Small intestine (tissue), 7 donors: ENCODE measurements around the gene ANKUB1. TPM values are rescaled to one million over a fixed set of nuclear protein-coding genes. Genes with fewer than 3 reads are reported as not detected.
A peak's percentile ranks its signal among the peaks of the same experiment; 100 is the strongest.

Experiments
- DNase-seq, 2 donors: peaks; one replicate each; pipeline versions ENCODE4 v3.0.0 to v3.0.0-alpha.2; 2013
- FAIRE-seq: peaks from 2 replicates; lab custom pipeline; 2012; peaks lifted over from hg19 to GRCh38; lab: Jason Lieb, UNC
- H3K27ac ChIP-seq, 3 donors: one replicate each; pipeline ENCODE4 v1.5.1; 2013; ENCODE audit warnings: low read length in 2 of 3, mild to moderate bottlenecking in 2 of 3, control low read depth in 1 of 3, inconsistent platforms in 1 of 3, low read depth in 1 of 3, moderate library complexity in 1 of 3
- H3K27me3 ChIP-seq, 3 donors: one replicate each; pipeline ENCODE4 v1.6.1; 2013; ENCODE audit warnings: low read length in 3 of 3, inconsistent platforms in 1 of 3; ENCODE audit not compliant: control insufficient read depth in 3 of 3, insufficient read depth in 3 of 3
- H3K36me3 ChIP-seq, 3 donors: one replicate each; pipeline ENCODE4 v1.6.1; 2013; ENCODE audit warnings: low read length in 3 of 3, inconsistent platforms in 1 of 3, low read depth in 1 of 3, mild to moderate bottlenecking in 1 of 3, moderate library complexity in 1 of 3; ENCODE audit not compliant: control insufficient read depth in 3 of 3, insufficient read depth in 2 of 3
- H3K4me1 ChIP-seq, 3 donors: one replicate each; pipeline ENCODE4 v1.6.1; 2013; ENCODE audit warnings: low read length in 2 of 3, inconsistent platforms in 1 of 3, low read depth in 1 of 3, mild to moderate bottlenecking in 1 of 3, moderate library complexity in 1 of 3; ENCODE audit not compliant: control insufficient read depth in 3 of 3, insufficient read depth in 2 of 3
- H3K4me3 ChIP-seq, 3 donors: one replicate each; pipeline ENCODE4 v1.5.1; 2013; ENCODE audit warnings: low read length in 3 of 3, control low read depth in 1 of 3, inconsistent platforms in 1 of 3, low read depth in 1 of 3, mild to moderate bottlenecking in 1 of 3, moderate library complexity in 1 of 3
- H3K9me3 ChIP-seq, 2 donors: one replicate each; pipeline ENCODE4 v1.6.1; 2013; ENCODE audit warnings: low read depth in 1 of 2, low read length in 1 of 2; ENCODE audit not compliant: control insufficient read depth in 2 of 2, insufficient read depth in 1 of 2
- WGBS, 3 donors: extraction: QIAGEN DNeasy Blood & Tissue Kit; methylation state at CpG; one replicate each; pipeline ENCODE4 v1.1.7; 2013; 5-methylcytosine and 5-hydroxymethylcytosine counted together
- polyA plus RNA-seq, 4 donors: library from polyadenylated mRNA; stranded (reverse) in 3 of 4; unstranded in 1 of 4; fragments of 200-250 nt in 3 of 4; fragments of 120-200 nt in 1 of 4; gene quantifications; one replicate each; pipeline versions ENCODE4 v1.2.1 to v1.2.3, GENCODE V29; 2013
- donor health status: healthy with polysubstance abuse.
- donor health status: control.
- donor health status: control.
- donor health status: Bipolar disorder and iron deficiency.
- donor health status: healthy.

ANKUB1 gene
- polyA plus RNA-seq, 4 donors = 0.09 TPM; not detected in 3

GRCh38 chr3:149723781-149724180 is 68.6 kb downstream of the ANKUB1 start:
- no peaks in the 10 kb centered on the region for H3K27me3 ChIP-seq
- H3K4me1 ChIP-seq = no peaks in the 10 kb centered on the region
- H3K36me3 ChIP-seq = no peaks in the 10 kb centered on the region
- no peak for FAIRE-seq
- no peak for DNase-seq
- H3K4me3 ChIP-seq = no peak overlapping the region
- no peak overlapping the region for H3K27ac ChIP-seq
- H3K9me3 ChIP-seq = no peaks in the 10 kb centered on the region

DNA sequence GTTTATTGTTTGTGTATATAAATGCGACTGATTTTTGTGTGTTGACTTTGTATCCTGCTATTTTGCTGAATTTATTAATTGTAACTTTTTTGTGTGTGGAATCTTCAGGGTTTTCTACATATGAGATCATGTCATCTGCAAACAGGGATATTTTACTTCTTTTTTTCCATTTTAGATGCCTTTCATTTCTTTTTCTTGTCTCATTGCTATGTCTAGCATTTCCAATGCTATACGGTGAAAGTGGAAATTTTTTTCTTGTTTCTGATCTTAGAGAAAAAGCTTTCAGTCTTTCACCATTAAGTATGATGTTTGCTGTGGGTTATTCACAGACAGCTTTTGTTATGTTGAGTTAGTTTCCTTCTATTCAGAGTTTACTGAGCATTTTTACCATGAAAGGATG is 71.4 kb downstream of the ANKUB1 start:
- H3K27ac ChIP-seq = no peak overlapping the region
- no peaks in the 10 kb centered on the region for H3K36me3 ChIP-seq
- DNase-seq (no peak), FAIRE-seq (no peak)
- H3K27me3 ChIP-seq = no peaks in the 10 kb centered on the region
- H3K9me3 ChIP-seq = no peaks in the 10 kb centered on the region
- H3K4me1 ChIP-seq = no peaks in the 10 kb centered on the region
- WGBS, 3 donors = 90 to 99% (median 93%) methylated on average over 2 of the region's 2 CpGs
- H3K4me3 ChIP-seq = no peak overlapping the region

DNA sequence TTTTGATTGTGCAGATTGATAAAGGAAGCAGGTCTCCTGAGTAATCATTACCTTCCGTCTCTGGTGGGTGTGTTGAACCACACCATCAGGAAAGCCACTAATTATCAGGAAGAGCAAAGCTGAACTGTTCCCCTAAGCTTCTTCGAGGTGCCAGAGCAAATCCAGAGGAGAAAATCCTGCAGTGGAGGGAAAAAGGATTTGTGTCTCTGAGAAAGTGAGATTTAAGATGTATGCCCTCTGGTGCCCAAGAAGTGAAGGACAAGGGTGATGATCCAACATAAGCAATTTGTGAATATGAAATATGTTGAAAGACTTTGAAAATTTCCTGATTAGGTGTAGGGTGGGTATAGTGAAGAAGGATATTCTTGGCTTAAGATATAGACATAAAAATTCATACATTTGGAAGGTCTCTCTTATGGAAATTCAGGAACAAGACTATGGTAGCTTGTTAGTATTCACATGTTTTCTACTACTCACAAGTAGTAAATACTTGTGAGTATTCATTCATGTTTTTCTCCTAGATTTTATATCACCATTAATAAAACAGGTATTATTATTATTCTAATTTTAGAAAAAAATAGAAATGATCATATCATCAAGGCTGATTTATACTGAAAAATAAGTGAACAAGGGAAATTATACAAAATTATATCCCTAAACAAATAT is 74.8 kb downstream of the ANKUB1 start:
- FAIRE-seq (peak; percentile 5), DNase-seq (peak; percentile 63 to 72)
- WGBS, 3 donors = 1 to 15% (median 12%) methylated on average over 2 of the region's 2 CpGs
- no peak overlapping the region for H3K27ac ChIP-seq
- H3K4me1 ChIP-seq = no peaks in the 10 kb centered on the region
- H3K9me3 ChIP-seq = no peaks in the 10 kb centered on the region
- H3K27me3 ChIP-seq = no peaks in the 10 kb centered on the region
- H3K36me3 ChIP-seq = no peaks in the 10 kb centered on the region
- peak overlapping the region in 1 of 3 donors; percentile 2 for H3K4me3 ChIP-seq

- FAIRE-seq = no peak
- Histone ChIP-seq H3K36me3 (no peaks in the 10 kb centered on the region), H3K27ac (no peak overlapping the region), H3K27me3 (no peaks in the 10 kb centered on the region), H3K9me3 (no peaks in the 10 kb centered on the region), H3K4me1 (no peaks in the 10 kb centered on the region), H3K4me3 (peak overlapping the region in 2 of 3 donors; percentile 2 to 22)
- 11 to 58% (median 31%) methylated on average over 6 of the region's 6 CpGs for WGBS, 3 donors
- DNase-seq = peak in 1 of 2 donors; percentile 3
These were observed 75.4 kb downstream of the ANKUB1 start for GRCh38 chr3:149716984-149717383.

- Histone ChIP-seq H3K27me3 (no peaks in the 10 kb centered on the region), H3K36me3 (no peaks in the 10 kb centered on the region), H3K4me1 (no peaks in the 10 kb centered on the region), H3K4me3 (no peak overlapping the region), H3K9me3 (no peaks in the 10 kb centered on the region), H3K27ac (no peak overlapping the region)
- no peak for FAIRE-seq
- 94 to 97% (median 95%) methylated on average over 13 of the region's 13 CpGs for WGBS, 3 donors
- no peak for DNase-seq
These were observed 77.1 kb downstream of the ANKUB1 start for GRCh38 chr3:149715247-149715646.

DNA sequence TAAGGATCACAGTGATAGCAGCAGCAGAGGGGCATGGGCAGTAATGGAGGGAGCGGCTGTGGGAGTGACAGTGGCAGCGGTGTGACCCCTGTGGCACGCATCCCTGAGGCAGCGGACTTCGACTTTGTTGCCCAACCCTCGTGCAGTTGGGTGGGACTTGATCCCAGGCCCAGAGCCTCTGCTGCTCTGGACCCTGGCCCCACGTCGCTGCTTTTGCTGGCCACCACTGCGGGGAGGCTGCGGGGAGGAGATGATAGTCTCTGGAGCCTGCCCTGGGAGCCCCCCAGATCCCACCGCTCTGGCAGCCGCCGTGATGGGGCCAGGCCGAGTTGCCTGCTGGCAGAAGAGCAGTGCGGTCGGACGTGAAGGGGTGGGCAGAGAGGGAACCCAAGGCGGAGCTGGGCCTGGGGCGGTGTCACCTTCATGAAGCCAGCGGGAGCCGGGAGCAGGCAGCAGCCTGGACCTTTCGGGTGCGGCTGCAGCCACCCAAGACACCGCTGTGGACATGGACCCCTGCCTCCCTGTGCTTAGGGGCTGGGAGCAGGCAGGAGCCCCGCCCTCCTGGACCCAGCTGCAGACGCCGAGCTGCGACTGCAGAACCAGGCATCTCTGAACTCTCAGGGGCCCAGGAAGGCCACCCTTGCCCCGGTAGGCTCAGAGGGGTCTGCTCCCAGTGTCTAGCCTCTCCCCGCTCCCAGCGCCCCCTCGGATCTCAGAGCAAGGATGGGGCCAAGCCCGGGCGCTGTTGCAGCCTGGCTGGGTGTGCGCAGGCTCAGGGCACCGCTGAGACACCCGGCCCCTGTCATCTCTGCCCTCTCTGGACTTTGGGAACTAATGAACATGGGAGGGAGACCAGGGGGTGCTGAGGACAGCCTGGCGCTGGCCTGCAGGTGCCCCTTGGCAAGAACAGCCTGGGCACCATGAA is 78.4 kb downstream of the ANKUB1 start:
- Histone ChIP-seq H3K9me3 (no peaks in the 10 kb centered on the region), H3K36me3 (no peaks in the 10 kb centered on the region), H3K4me1 (no peaks in the 10 kb centered on the region), H3K27me3 (no peaks in the 10 kb centered on the region), H3K27ac (no peak overlapping the region), H3K4me3 (no peak overlapping the region)
- DNase-seq (peak in 1 of 2 donors; percentile 4), FAIRE-seq (no peak)
- 76 to 89% (median 81%) methylated on average over 34 to 38 of the region's 38 CpGs for WGBS, 3 donors

Other genes with a start within 250 kb of the ANKUB1 start
- 10 to 100 TPM in 3 of 4 donors, 1 to 10 TPM in 1; 2.0 to 27.3 (median 15.0) TPM for gene WWTR1, start 134.5 kb downstream of the ANKUB1 start, polyA plus RNA-seq
- 10 to 100 TPM in 3 of 4 donors, 1 to 10 TPM in 1; 9.8 to 36.5 (median 13.8) TPM for gene COMMD2, start 40.1 kb downstream of the ANKUB1 start, polyA plus RNA-seq
- gene RNF13, start 20.7 kb upstream of the ANKUB1 start, polyA plus RNA-seq = 10 to 100 TPM; 20.8 to 62.7 (median 32.7) TPM
- gene PFN2, start 178.3 kb upstream of the ANKUB1 start, polyA plus RNA-seq = 100 to 1,000 TPM in 1 of 4 donors, 10 to 100 TPM in 3; 27.3 to 115 (median 41.3) TPM